ENCODE measurements around the gene IL10.
"Not testable (repeated sequence)": the region's sequence is repeated elsewhere in the genome, so short reads cannot be mapped to it uniquely, and the experiment has no call there.

IL10 gene

GRCh38 chr1:206794294-206794908 is 22.1 kb upstream of the IL10 start:
- in situ Hi-C loops (cut with MboI; ENCODE audit: low sequenced_read_pairs) = no loop called here

DNA sequence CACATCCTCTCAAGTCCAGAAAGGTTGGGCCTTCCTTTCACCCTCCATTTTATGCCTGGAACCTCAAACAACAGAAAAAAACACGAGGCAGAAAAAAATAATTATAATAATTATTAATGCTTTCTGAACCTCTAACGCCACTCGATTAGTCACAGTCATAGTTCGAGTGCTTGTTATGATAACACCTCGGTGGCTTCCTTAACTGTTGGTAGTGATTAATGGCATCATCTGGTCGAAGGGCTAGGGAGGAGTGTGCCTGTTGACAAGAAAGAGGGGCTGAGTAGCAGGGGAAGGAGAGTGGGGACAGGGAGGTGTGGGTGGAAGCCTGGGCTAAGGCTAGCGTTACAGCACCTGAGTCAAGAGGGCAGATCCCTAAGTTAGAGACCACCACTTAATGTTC is 21.3 kb upstream of the IL10 start:
- in situ Hi-C loops (cut with MboI; ENCODE audit: low sequenced_read_pairs) = no loop called here

DNA sequence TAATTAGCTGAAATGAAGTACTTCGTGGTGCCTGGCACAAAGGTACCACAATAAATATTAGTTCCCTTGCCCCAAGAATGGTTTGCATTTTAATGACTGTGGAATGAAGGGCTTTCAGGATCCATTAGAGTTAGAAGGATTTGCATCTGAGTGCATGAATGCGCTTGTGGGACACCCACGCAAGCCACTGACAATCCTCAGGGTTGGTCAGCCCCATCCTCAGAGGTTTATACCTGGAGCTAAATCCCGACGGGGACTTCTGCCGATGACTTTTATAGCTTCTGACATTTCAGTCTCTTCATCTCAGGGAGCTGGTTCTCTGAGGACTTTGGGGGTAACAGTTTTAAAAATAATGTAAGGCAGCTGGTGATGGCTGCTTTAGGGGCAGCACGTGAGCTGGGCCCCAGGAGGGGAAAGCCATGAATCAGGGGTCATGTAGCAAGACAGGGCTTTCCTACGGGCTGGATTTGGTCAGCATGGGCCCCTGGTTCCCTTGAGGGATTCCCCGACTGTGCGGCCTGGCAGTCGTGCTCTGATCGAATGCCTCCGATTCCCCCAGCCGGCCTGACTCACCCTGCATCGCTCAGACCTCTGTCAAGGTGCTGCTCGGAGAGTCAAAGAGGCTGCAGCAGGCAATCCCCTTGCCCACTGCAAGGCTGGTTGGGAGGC is 20.8 kb upstream of the IL10 start:
- in situ Hi-C loops (cut with MboI; ENCODE audit: low sequenced_read_pairs) = no loop called here

DNA sequence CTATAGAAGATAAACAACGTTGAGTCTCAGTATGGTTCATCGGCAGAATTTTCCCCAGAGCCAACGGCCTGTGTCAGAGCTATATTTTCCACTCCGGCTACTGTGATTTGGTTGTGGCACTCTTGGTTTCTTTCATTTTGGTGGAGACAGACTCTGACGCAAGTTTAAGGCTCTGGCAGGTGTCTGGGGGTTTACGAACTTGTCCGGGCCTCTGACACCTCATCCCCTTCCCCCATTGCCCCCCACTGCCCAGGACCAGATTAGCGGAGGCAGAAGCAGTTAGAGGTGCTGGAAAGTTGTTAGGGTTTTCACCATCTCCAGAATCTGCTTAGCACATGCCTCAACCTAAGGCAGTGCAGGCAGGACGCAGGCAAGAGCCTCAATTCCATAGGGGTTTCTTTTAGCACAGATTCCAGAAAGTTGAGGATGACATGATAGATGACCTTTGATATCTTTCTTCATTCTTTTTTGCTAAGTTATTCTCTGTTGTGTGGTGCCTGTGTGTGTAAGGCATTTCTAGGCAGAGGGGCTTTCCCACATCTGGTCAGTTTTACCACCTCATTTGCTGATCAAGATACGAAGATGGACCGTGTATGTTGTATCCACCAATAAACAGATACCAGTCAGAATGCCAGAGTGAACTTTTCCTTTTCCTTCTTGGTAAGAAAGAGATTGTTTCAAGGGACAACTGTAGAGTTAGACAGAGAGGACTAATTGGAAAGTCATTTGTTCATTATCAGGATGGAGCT is 18.4 kb upstream of the IL10 start:
- in situ Hi-C loops (cut with MboI; ENCODE audit: low sequenced_read_pairs) = no loop called here

DNA sequence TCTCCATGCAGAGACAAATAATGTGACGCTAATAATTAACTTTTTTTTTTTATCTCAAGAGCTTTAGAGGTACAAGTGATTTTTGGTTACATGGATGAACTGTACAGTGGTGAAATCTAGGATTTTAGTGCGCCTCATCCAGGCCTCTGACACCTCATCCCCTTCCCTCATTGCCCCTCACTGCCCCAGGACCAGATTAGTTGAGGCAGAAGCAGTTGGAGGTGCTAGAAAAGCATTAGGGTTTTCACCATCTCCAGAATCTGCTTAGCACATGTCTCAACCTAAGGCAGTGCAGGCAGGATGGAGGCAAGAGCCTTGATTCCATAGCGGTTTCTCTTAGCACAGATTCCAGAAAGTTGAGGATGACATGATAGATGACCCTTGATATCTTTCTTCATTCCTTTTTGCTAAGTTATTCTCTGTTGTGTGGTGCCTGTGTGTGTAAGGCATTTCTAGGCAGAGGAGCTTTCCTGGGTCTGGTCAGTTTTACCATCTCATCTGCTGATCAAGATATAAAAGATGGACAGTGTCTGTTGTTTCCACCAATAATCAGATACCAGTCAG is 16.3 kb upstream of the IL10 start:
- in situ Hi-C loops (cut with MboI; ENCODE audit: low sequenced_read_pairs) = no loop called here

GRCh38 chr1:206787891-206788290 is 15.6 kb upstream of the IL10 start:
- in situ Hi-C loops (cut with MboI; ENCODE audit: low sequenced_read_pairs) = no loop called here

DNA sequence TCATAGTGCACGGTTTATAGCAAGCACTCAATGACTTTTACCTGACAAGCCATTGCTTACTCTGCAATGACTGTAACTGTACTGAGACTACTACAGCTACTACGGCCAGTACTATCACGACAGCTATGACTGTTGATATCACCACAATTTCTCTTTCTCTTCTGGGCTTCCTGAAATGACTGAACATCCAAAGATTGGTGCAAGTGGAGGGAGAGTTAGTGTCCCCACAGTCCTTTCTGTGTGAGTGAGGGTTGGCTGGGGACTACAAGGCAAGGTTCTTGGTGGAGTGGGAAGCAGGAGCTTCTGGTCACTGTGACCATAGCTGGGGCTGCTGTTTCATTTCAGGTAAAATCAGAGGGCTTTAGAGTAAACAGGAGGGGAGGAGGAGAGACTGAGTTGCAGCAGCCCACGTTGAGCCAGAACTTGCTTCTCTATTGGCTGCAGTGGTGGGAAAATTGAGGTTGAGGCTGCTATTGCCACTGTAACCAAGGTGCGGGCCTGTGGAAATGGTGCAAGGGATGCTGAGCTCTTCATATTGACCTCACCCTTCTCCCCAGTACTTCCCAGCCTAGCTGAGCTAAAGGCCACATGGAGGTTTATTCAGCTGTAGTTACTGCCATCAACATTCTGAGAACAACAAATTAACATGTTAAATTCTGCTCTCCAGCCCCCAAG is 14.1 kb upstream of the IL10 start:
- in situ Hi-C loops (cut with MboI; ENCODE audit: low sequenced_read_pairs) = no loop called here

DNA sequence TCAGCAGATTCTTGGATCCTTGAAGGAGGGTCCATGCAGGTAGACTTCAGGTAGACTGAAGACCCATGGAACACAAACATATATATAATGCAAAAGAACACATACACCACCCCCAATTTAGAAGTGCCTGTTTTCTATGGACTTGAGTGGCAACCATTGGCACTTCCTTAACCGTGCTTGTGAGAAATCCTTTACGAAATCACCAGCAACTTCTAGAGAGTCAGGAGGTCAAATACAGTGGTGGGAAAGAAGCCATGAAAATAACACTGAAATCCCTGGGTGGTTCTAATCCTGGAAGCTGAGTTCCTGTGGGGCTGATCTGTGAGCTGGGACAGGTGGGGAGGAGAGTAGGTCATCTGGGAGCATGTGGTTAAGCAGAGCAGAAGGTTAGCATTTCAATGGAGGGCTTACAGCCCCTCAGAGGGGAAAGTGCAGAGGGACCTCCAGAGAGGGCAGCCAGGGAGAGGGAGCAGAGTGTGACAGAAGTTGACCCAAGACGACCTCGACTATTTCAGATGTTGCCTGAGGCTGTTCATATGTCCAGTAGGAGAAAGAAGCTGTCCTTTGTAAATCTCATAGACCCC is 13.0 kb upstream of the IL10 start:
- in situ Hi-C loops (cut with MboI; ENCODE audit: low sequenced_read_pairs) = no loop called here

GRCh38 chr1:206784471-206784903 is 12.2 kb upstream of the IL10 start:
- in situ Hi-C loops (cut with MboI; ENCODE audit: low sequenced_read_pairs) = no loop called here

GRCh38 chr1:206783506-206783905 is 11.2 kb upstream of the IL10 start:
- in situ Hi-C loops (cut with MboI; ENCODE audit: low sequenced_read_pairs) = no loop called here

- in situ Hi-C loops (cut with MboI; ENCODE audit: low sequenced_read_pairs) = no loop called here
Observed at GRCh38 chr1:206782448-206782847, 10.2 kb upstream of the IL10 start.

- in situ Hi-C loops (cut with MboI; ENCODE audit: low sequenced_read_pairs) = no loop called here
Observed at GRCh38 chr1:206779638-206780037, 7.3 kb upstream of the IL10 start.

DNA sequence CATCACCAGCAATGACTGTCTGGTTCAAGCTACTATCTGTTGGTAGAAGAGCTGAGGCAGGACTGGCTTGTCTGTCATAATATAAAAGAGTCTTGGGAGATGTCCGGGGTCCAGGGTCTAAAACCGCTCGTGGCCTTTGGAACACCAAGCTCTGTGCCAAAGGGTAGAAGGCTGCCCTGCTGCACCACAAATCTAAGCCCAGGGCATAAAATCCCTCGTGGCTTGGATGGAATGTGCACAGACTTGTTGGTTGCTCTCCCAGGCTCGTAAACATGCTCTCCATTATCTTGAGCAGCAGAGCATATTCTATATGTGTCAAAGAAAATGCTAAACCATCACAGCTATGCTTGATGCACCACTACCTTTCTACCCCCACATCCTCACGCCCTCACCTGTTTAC is 6.6 kb upstream of the IL10 start:
- in situ Hi-C loops (cut with MboI; ENCODE audit: low sequenced_read_pairs) = not testable (repeated sequence)

GRCh38 chr1:206778031-206778430 is 5.7 kb upstream of the IL10 start:
- in situ Hi-C loops (cut with MboI; ENCODE audit: low sequenced_read_pairs) = no loop called here

DNA sequence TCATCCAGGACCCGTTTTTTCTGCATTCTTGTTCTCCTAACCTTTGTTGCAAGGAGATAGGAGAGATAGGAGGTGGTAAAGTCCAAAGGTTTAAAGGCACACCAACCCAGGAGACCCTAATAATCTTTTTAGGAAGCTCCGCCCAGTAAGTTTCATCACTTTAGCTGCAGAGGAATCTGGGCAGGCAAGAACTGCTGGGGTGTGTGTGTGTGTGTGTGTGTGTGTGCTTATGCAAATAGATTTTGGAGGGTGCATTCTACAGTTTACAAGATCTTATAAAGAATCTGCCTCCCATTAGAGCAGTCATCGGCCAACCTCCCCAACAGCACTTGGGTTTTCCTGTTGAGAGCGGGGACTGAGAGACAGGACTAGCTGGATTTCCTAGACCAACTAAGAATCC is 3.9 kb upstream of the IL10 start:
- in situ Hi-C loops (cut with MboI; ENCODE audit: low sequenced_read_pairs) = no loop called here

DNA sequence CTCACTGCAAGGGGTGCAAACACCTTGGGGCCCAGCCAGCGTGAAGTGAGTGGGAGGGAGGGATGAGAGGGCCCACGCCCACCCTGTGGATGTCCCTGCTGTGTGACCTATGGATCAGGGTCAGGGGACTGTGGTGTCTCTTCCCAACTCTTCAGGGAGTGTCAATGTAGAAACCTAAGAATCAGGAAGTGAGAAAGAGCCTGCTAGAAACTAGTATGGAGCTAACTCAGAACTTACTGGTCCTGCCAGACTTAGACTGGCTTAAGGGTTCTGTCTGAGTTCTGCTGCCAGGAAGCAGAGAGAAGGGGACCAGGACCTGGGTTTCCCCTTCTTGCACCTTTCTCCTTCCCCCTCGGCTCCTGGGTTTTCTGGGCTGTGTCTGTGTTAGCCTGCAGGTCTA is 1.8 kb upstream of the IL10 start:
- in situ Hi-C loops (cut with MboI; ENCODE audit: low sequenced_read_pairs) = no loop called here

DNA sequence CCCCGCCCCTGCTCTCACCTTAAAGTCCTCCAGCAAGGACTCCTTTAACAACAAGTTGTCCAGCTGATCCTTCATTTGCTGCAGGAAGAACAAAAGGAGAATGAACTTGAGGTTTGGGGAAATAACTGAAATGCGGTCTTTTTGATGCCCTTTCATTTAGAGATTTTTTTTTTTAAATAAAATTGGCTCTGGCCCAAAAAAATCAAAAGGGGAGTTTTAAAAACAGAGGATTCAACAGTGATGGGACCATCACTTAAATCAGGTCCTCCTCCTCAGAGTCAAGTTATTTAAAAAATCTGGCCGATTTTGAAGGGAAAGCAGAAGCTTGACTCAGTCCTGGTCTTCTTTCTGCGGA is 979 bp downstream of the IL10 start:
- in situ Hi-C loops (cut with MboI; ENCODE audit: low sequenced_read_pairs) = no loop called here

DNA sequence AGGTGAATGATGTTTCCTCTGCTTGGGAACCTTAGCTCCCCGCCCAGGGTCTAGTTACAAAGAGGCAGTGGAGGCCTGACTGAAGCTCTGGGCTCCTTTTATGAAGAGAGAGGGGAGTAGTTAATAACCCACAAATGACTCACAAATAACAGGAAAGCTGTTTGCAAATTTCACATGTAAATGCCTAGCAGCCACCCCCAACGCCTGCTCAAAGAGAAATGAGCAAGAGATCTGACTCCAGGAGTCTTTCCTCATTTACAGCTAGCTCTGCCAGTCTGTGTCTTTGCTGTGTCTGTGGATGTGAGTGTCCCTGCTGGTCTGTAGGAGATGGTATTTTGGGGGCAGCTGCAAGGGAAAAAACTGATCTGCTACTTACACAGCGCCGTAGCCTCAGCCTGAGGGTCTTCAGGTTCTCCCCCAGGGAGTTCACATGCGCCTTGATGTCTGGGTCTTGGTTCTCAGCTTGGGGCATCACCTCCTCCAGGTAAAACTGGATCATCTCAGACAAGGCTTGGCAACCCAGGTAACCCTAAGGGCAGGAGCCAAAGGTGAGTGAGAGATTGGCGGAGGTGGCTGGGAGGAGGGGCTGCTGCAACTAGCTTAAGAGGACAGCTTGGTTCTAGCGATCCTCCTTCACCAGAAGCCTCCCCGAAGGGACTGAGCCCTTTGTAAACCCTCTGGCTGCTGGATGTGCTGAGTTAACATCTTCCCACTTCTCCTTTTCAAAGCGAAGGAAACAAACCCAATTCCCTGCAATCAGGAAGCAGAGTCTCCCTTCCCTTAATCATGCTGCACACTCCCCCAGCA is 1.6 kb downstream of the IL10 start, which contains the start of gene IL19:
Gene IL19 (plus strand): TSS at position 243 of the 807 bp plus-strand sequence. CDS start 65,890 bp downstream, outside the sequence.
- in situ Hi-C loops (cut with MboI; ENCODE audit: low sequenced_read_pairs) = no loop called here

- in situ Hi-C loops (cut with MboI; ENCODE audit: low sequenced_read_pairs) = no loop called here
Observed at GRCh38 chr1:206769304-206769731, 3.0 kb downstream of the IL10 start.

All from HL-60/S4 (cell line).